HG03342 (cell line): ENCODE results near the gene VN1R5.
"Not testable (repeated sequence)": the region's sequence is repeated elsewhere in the genome, so short reads cannot be mapped to it uniquely, and the experiment has no call there.

Experiments used
- ATAC-seq: cut with Tn5 transposase; IDR thresholded peaks from one replicate; pipeline ENCODE4 v1.9.1; 2021; ENCODE audit warnings: mild to moderate bottlenecking, moderate library complexity; ENCODE audit not compliant: unreplicated experiment

Gene VN1R5

GRCh38 chr1:247255772-247256171 lies at the start of gene VN1R5:
TSS of gene VN1R5 (plus strand) at chr1:247256072.
- not testable (repeated sequence) for ATAC-seq

GRCh38 chr1:247209396-247209795 lies 46.5 kb upstream of the VN1R5 start:
- ATAC-seq, result no peak

- no peak for ATAC-seq
Observed at GRCh38 chr1:247210062-247210375, 45.9 kb upstream of the VN1R5 start.

GRCh38 chr1:247210376-247211117 lies 45.3 kb upstream of the VN1R5 start:
- ATAC-seq, result peak; percentile 94

GRCh38 chr1:247211339-247211738 lies 44.5 kb upstream of the VN1R5 start:
- no peak for ATAC-seq

- ATAC-seq, result peak; percentile 41
Observed at GRCh38 chr1:247212012-247212411, 43.9 kb upstream of the VN1R5 start.

- no peak for ATAC-seq
Observed at GRCh38 chr1:247212627-247213617, 43.0 kb upstream of the VN1R5 start.

- ATAC-seq, result no peak
Observed at GRCh38 chr1:247216261-247216660, 39.6 kb upstream of the VN1R5 start.

- no peak for ATAC-seq
Observed at GRCh38 chr1:247218121-247218651, 37.7 kb upstream of the VN1R5 start.

- not testable (repeated sequence) for ATAC-seq
Observed at GRCh38 chr1:247220280-247220679, 35.6 kb upstream of the VN1R5 start.

- ATAC-seq, result no peak
Observed at GRCh38 chr1:247222840-247223239, 33.0 kb upstream of the VN1R5 start.

GRCh38 chr1:247224822-247225221 lies 31.1 kb upstream of the VN1R5 start:
- ATAC-seq, result no peak

GRCh38 chr1:247228133-247228532 lies 27.7 kb upstream of the VN1R5 start:
- ATAC-seq, result no peak

GRCh38 chr1:247241691-247242090 lies 14.2 kb upstream of the VN1R5 start:
- ATAC-seq, result no peak

- no peak for ATAC-seq
Observed at GRCh38 chr1:247243524-247244137, 12.2 kb upstream of the VN1R5 start.

GRCh38 chr1:247246325-247247115 lies 9.4 kb upstream of the VN1R5 start:
- ATAC-seq, result no peak

- ATAC-seq, result no peak
Observed at GRCh38 chr1:247247568-247247967, 8.3 kb upstream of the VN1R5 start.

GRCh38 chr1:247266053-247266452 lies 10.2 kb downstream of the VN1R5 start:
- ATAC-seq, result no peak

GRCh38 chr1:247268390-247269045 lies 12.6 kb downstream of the VN1R5 start:
- no peak for ATAC-seq

- no peak for ATAC-seq
Observed at GRCh38 chr1:247269133-247269532, 13.3 kb downstream of the VN1R5 start.
